OCI-LY3 (cell line): ENCODE results near the gene WDR93.

Source experiments
- CTCF ChIP-seq: fragments of 200-600, 300-600 bp; sonication (generic); IDR thresholded peaks from 2 replicates; pipeline ENCODE4 v1.5.1; 2014; ENCODE audit warnings: antibody characterized with exemption, low read length, low read depth
- EZH2phosphoT487 ChIP-seq: fragments of 200-600 bp; shearing (Covaris generic); IDR thresholded peaks from 2 replicates; pipeline ENCODE4 v1.6.1; 2018; ENCODE audit warnings: antibody characterized with exemption, mixed run types, low read depth

GRCh38 chr15:89783111-89783860 is 92.7 kb downstream of the WDR93 start:
- TF ChIP-seq CTCF (no peak), EZH2phosphoT487 (no peak)
